ENCODE measurements around the gene TENM4. TPM values are rescaled to one million over a fixed set of nuclear protein-coding genes. Genes with fewer than 3 reads are reported as not detected.

TENM4 gene
- polyA plus RNA-seq, 3 donors: 0.31 to 1.7 TPM; not detected in 1

- Histone ChIP-seq H2AFZ (ENCODE audit: insufficient read depth, low read depth, low read length, poor library complexity, severe bottlenecking) (no peak overlapping the region), H3K9ac (ENCODE audit: insufficient read depth, low read length, poor library complexity, severe bottlenecking) (no peak overlapping the region), H3K27me3 (ENCODE audit: control insufficient read depth in 2 of 2, insufficient read depth in 2 of 2, low read length in 2 of 2) (peaks cover 0 to 2% of the 10 kb centered on the region in 2 donors), H3K9me3 (replicated peaks in 1 of 2; ENCODE audit: control insufficient read depth in 1 of 2, insufficient read depth in 1 of 2, low read length in 2 of 2) (peaks cover 6 to 9% of the 10 kb centered on the region in 2 donors), H4K20me1 (ENCODE audit: insufficient read depth, low read length) (no peaks in the 10 kb centered on the region), H3K4me2 (replicated peaks; ENCODE audit: extremely low read depth, low read length, poor library complexity, severe bottlenecking) (no peak overlapping the region), H3K4me3 (replicated peaks in 1 of 3; ENCODE audit: low read depth in 2 of 3, low read length in 3 of 3) (no peak overlapping the region), H3K4me1 (ENCODE audit: control insufficient read depth in 1 of 2, insufficient read depth in 2 of 2, low read length in 2 of 2) (no peaks in the 10 kb centered on the region), H3K27ac (ENCODE audit: low read depth in 1 of 2, low read length in 2 of 2) (no peak overlapping the region), H3K36me3 (replicated peaks in 1 of 2; ENCODE audit: control insufficient read depth in 1 of 2, insufficient read depth in 2 of 2, low read length in 2 of 2) (no peaks in the 10 kb centered on the region), H3K79me2 (ENCODE audit: insufficient read depth, low read length) (no peaks in the 10 kb centered on the region)
- 71% methylated on average over 3 of the region's 8 CpGs for WGBS (ENCODE audit: insufficient coverage)
- intact Hi-C loops (cut with micrococcal nuclease): no loop called here
- no peak for TF ChIP-seq CTCF (IDR thresholded peaks at IDR 0.05)
- no peak for DNase-seq
- Mint-ChIP-seq H3K36me3 (no peaks in the 10 kb centered on the region), H3K4me1 (no peaks in the 10 kb centered on the region), H3K9me3 (peaks cover 0 to 10% (median 4%) of the 10 kb centered on the region in 7 donors), H3K27ac (no peak overlapping the region), H3K4me3 (no peak overlapping the region), H3K27me3 (ENCODE audit: low read depth in 3 of 3) (peaks cover 4 to 17% (median 14%) of the 10 kb centered on the region in 3 donors)
These were observed 343.5 kb downstream of the TENM4 start for GRCh38 chr11:79097246-79097875.

GRCh38 chr11:79095424-79095823 lies 345.4 kb downstream of the TENM4 start:
- Mint-ChIP-seq H3K4me1 (no peaks in the 10 kb centered on the region), H3K9me3 (peaks cover 0 to 12% (median 7%) of the 10 kb centered on the region in 7 donors), H3K27me3 (ENCODE audit: low read depth in 3 of 3) (peaks cover 4 to 15% (median 12%) of the 10 kb centered on the region in 3 donors), H3K27ac (no peak overlapping the region), H3K4me3 (no peak overlapping the region), H3K36me3 (no peaks in the 10 kb centered on the region)
- WGBS (ENCODE audit: insufficient coverage): 60% methylated on average over 1 of the region's 3 CpGs
- Histone ChIP-seq H3K36me3 (replicated peaks in 1 of 2; ENCODE audit: control insufficient read depth in 1 of 2, insufficient read depth in 2 of 2, low read length in 2 of 2) (no peaks in the 10 kb centered on the region), H3K4me1 (ENCODE audit: control insufficient read depth in 1 of 2, insufficient read depth in 2 of 2, low read length in 2 of 2) (no peaks in the 10 kb centered on the region), H3K9me3 (replicated peaks in 1 of 2; ENCODE audit: control insufficient read depth in 1 of 2, insufficient read depth in 1 of 2, low read length in 2 of 2) (peaks cover 6 to 9% of the 10 kb centered on the region in 2 donors), H3K79me2 (ENCODE audit: insufficient read depth, low read length) (no peaks in the 10 kb centered on the region), H3K9ac (ENCODE audit: insufficient read depth, low read length, poor library complexity, severe bottlenecking) (no peak overlapping the region), H2AFZ (ENCODE audit: insufficient read depth, low read depth, low read length, poor library complexity, severe bottlenecking) (no peak overlapping the region), H3K27ac (ENCODE audit: low read depth in 1 of 2, low read length in 2 of 2) (no peak overlapping the region), H4K20me1 (ENCODE audit: insufficient read depth, low read length) (no peaks in the 10 kb centered on the region), H3K27me3 (ENCODE audit: control insufficient read depth in 2 of 2, insufficient read depth in 2 of 2, low read length in 2 of 2) (peaks cover 0 to 2% of the 10 kb centered on the region in 2 donors), H3K4me3 (replicated peaks in 1 of 3; ENCODE audit: low read depth in 2 of 3, low read length in 3 of 3) (no peak overlapping the region), H3K4me2 (replicated peaks; ENCODE audit: extremely low read depth, low read length, poor library complexity, severe bottlenecking) (no peak overlapping the region)
- TF ChIP-seq CTCF (IDR thresholded peaks at IDR 0.05): no peak
- no peak for DNase-seq
- intact Hi-C loops (cut with micrococcal nuclease): no loop called here

All from CD14-positive monocyte (primary cell).